ENCODE data around the gene CDH13. TPM values are rescaled to one million over a fixed set of nuclear protein-coding genes. Genes with fewer than 3 reads are reported as not detected.

CDH13 gene
- total RNA-seq, 1 experiment from 2014 or later = 0.56 TPM

GRCh38 chr16:83630979-83631378, 1004.2 kb downstream of the CDH13 start:
- H4K20me1 ChIP-seq (ENCODE audit: insufficient read depth, low read depth, low read length) = no peaks in the 10 kb centered on the region
- DNase-seq = no peak
- no peaks in the 10 kb centered on the region for H3K9me3 ChIP-seq (ENCODE audit: low read length)
- H3K4me1 ChIP-seq (ENCODE audit: low read length) = no peaks in the 10 kb centered on the region
- no peak overlapping the region for H2AFZ ChIP-seq (ENCODE audit: low read length)
- no peak overlapping the region for H3K9ac ChIP-seq (ENCODE audit: low read length)
- H3K27ac ChIP-seq (ENCODE audit: low read length) = no peak overlapping the region
- H3K79me2 ChIP-seq (ENCODE audit: low read length) = no peaks in the 10 kb centered on the region
- H3K4me2 ChIP-seq (ENCODE audit: low read depth, low read length, poor library complexity, severe bottlenecking) = no peak overlapping the region
- no peak overlapping the region for H3K4me3 ChIP-seq (ENCODE audit: low read length)
- no peaks in the 10 kb centered on the region for H3K36me3 ChIP-seq (ENCODE audit: insufficient read depth, low read length)
- H3K9me2 ChIP-seq (replicated peaks; ENCODE audit: insufficient read depth, low read length) = no peaks in the 10 kb centered on the region
- no peaks in the 10 kb centered on the region for H3K27me3 ChIP-seq (ENCODE audit: low read length)

GRCh38 chr16:83633286-83633685, 1006.5 kb downstream of the CDH13 start:
- no peak overlapping the region for H2AFZ ChIP-seq (ENCODE audit: low read length)
- no peaks in the 10 kb centered on the region for H3K4me1 ChIP-seq (ENCODE audit: low read length)
- no peak overlapping the region for H3K4me3 ChIP-seq (ENCODE audit: low read length)
- no peak overlapping the region for H3K27ac ChIP-seq (ENCODE audit: low read length)
- DNase-seq = no peak
- H3K9me2 ChIP-seq (replicated peaks; ENCODE audit: insufficient read depth, low read length) = no peaks in the 10 kb centered on the region
- H3K9me3 ChIP-seq (ENCODE audit: low read length) = no peaks in the 10 kb centered on the region
- no peak overlapping the region for H3K4me2 ChIP-seq (ENCODE audit: low read depth, low read length, poor library complexity, severe bottlenecking)
- no peaks in the 10 kb centered on the region for H3K36me3 ChIP-seq (ENCODE audit: insufficient read depth, low read length)
- H4K20me1 ChIP-seq (ENCODE audit: insufficient read depth, low read depth, low read length) = no peaks in the 10 kb centered on the region
- no peaks in the 10 kb centered on the region for H3K79me2 ChIP-seq (ENCODE audit: low read length)
- H3K27me3 ChIP-seq (ENCODE audit: low read length) = no peaks in the 10 kb centered on the region
- H3K9ac ChIP-seq (ENCODE audit: low read length) = no peak overlapping the region

GRCh38 chr16:83648347-83648746, 1021.6 kb downstream of the CDH13 start:
- H3K9me2 ChIP-seq (replicated peaks; ENCODE audit: insufficient read depth, low read length) = no peaks in the 10 kb centered on the region
- H3K27ac ChIP-seq (ENCODE audit: low read length) = no peak overlapping the region
- H2AFZ ChIP-seq (ENCODE audit: low read length) = no peak overlapping the region
- no peak overlapping the region for H3K4me2 ChIP-seq (ENCODE audit: low read depth, low read length, poor library complexity, severe bottlenecking)
- H3K4me3 ChIP-seq (ENCODE audit: low read length) = no peak overlapping the region
- no peak overlapping the region for H3K9ac ChIP-seq (ENCODE audit: low read length)
- H3K36me3 ChIP-seq (ENCODE audit: insufficient read depth, low read length) = no peaks in the 10 kb centered on the region
- no peaks in the 10 kb centered on the region for H3K4me1 ChIP-seq (ENCODE audit: low read length)
- DNase-seq = no peak
- no peaks in the 10 kb centered on the region for H3K79me2 ChIP-seq (ENCODE audit: low read length)
- no peaks in the 10 kb centered on the region for H4K20me1 ChIP-seq (ENCODE audit: insufficient read depth, low read depth, low read length)
- no peaks in the 10 kb centered on the region for H3K9me3 ChIP-seq (ENCODE audit: low read length)
- no peaks in the 10 kb centered on the region for H3K27me3 ChIP-seq (ENCODE audit: low read length)

- no peak overlapping the region for H3K27ac ChIP-seq (ENCODE audit: low read length)
- H3K4me1 ChIP-seq (ENCODE audit: low read length) = no peaks in the 10 kb centered on the region
- no peaks in the 10 kb centered on the region for H3K9me2 ChIP-seq (replicated peaks; ENCODE audit: insufficient read depth, low read length)
- no peak for DNase-seq
- H3K4me2 ChIP-seq (ENCODE audit: low read depth, low read length, poor library complexity, severe bottlenecking) = no peak overlapping the region
- H3K9ac ChIP-seq (ENCODE audit: low read length) = no peak overlapping the region
- H3K4me3 ChIP-seq (ENCODE audit: low read length) = no peak overlapping the region
- no peaks in the 10 kb centered on the region for H3K27me3 ChIP-seq (ENCODE audit: low read length)
- no peak overlapping the region for H2AFZ ChIP-seq (ENCODE audit: low read length)
- H3K9me3 ChIP-seq (ENCODE audit: low read length) = no peaks in the 10 kb centered on the region
- H4K20me1 ChIP-seq (ENCODE audit: insufficient read depth, low read depth, low read length) = no peaks in the 10 kb centered on the region
- H3K36me3 ChIP-seq (ENCODE audit: insufficient read depth, low read length) = no peaks in the 10 kb centered on the region
- H3K79me2 ChIP-seq (ENCODE audit: low read length) = no peaks in the 10 kb centered on the region
Measured at GRCh38 chr16:83651871-83652270, 1025.1 kb downstream of the CDH13 start.

- Histone ChIP-seq H2AFZ (ENCODE audit: low read length) (no peak overlapping the region), H3K4me1 (ENCODE audit: low read length) (no peaks in the 10 kb centered on the region), H3K27ac (ENCODE audit: low read length) (no peak overlapping the region), H3K9ac (ENCODE audit: low read length) (no peak overlapping the region), H3K36me3 (ENCODE audit: insufficient read depth, low read length) (no peaks in the 10 kb centered on the region), H3K4me3 (ENCODE audit: low read length) (no peak overlapping the region), H3K9me2 (replicated peaks; ENCODE audit: insufficient read depth, low read length) (no peaks in the 10 kb centered on the region), H3K9me3 (ENCODE audit: low read length) (no peaks in the 10 kb centered on the region), H3K27me3 (ENCODE audit: low read length) (no peaks in the 10 kb centered on the region), H3K79me2 (ENCODE audit: low read length) (no peaks in the 10 kb centered on the region), H3K4me2 (ENCODE audit: low read depth, low read length, poor library complexity, severe bottlenecking) (no peak overlapping the region), H4K20me1 (ENCODE audit: insufficient read depth, low read depth, low read length) (no peaks in the 10 kb centered on the region)
- no peak for DNase-seq
Measured at GRCh38 chr16:83652943-83653342, 1026.2 kb downstream of the CDH13 start.

- H3K36me3 ChIP-seq (ENCODE audit: insufficient read depth, low read length) = no peaks in the 10 kb centered on the region
- H3K9me3 ChIP-seq (ENCODE audit: low read length) = no peaks in the 10 kb centered on the region
- H3K4me1 ChIP-seq (ENCODE audit: low read length) = no peaks in the 10 kb centered on the region
- H3K4me3 ChIP-seq (ENCODE audit: low read length) = no peak overlapping the region
- H4K20me1 ChIP-seq (ENCODE audit: insufficient read depth, low read depth, low read length) = no peaks in the 10 kb centered on the region
- no peaks in the 10 kb centered on the region for H3K27me3 ChIP-seq (ENCODE audit: low read length)
- H3K4me2 ChIP-seq (ENCODE audit: low read depth, low read length, poor library complexity, severe bottlenecking) = no peak overlapping the region
- no peak overlapping the region for H3K27ac ChIP-seq (ENCODE audit: low read length)
- no peaks in the 10 kb centered on the region for H3K79me2 ChIP-seq (ENCODE audit: low read length)
- DNase-seq = no peak
- H3K9ac ChIP-seq (ENCODE audit: low read length) = no peak overlapping the region
- H3K9me2 ChIP-seq (replicated peaks; ENCODE audit: insufficient read depth, low read length) = no peaks in the 10 kb centered on the region
- no peak overlapping the region for H2AFZ ChIP-seq (ENCODE audit: low read length)
Measured at GRCh38 chr16:83653785-83654184, 1027.0 kb downstream of the CDH13 start.

- Histone ChIP-seq H3K4me3 (ENCODE audit: low read length) (no peak overlapping the region), H3K27ac (ENCODE audit: low read length) (no peak overlapping the region), H3K9me3 (ENCODE audit: low read length) (no peaks in the 10 kb centered on the region), H3K36me3 (ENCODE audit: insufficient read depth, low read length) (no peaks in the 10 kb centered on the region), H3K27me3 (ENCODE audit: low read length) (no peaks in the 10 kb centered on the region), H3K79me2 (ENCODE audit: low read length) (no peaks in the 10 kb centered on the region), H3K9ac (ENCODE audit: low read length) (no peak overlapping the region), H2AFZ (ENCODE audit: low read length) (no peak overlapping the region), H4K20me1 (ENCODE audit: insufficient read depth, low read depth, low read length) (no peaks in the 10 kb centered on the region), H3K9me2 (replicated peaks; ENCODE audit: insufficient read depth, low read length) (no peaks in the 10 kb centered on the region), H3K4me1 (ENCODE audit: low read length) (no peaks in the 10 kb centered on the region), H3K4me2 (ENCODE audit: low read depth, low read length, poor library complexity, severe bottlenecking) (no peak overlapping the region)
- DNase-seq = no peak
Measured at GRCh38 chr16:83660282-83660681, 1033.5 kb downstream of the CDH13 start.

- DNase-seq = no peak
- Histone ChIP-seq H3K79me2 (ENCODE audit: low read length) (no peaks in the 10 kb centered on the region), H3K4me3 (ENCODE audit: low read length) (no peak overlapping the region), H3K9me2 (replicated peaks; ENCODE audit: insufficient read depth, low read length) (no peaks in the 10 kb centered on the region), H3K4me2 (ENCODE audit: low read depth, low read length, poor library complexity, severe bottlenecking) (no peak overlapping the region), H2AFZ (ENCODE audit: low read length) (no peak overlapping the region), H3K9me3 (ENCODE audit: low read length) (no peaks in the 10 kb centered on the region), H4K20me1 (ENCODE audit: insufficient read depth, low read depth, low read length) (no peaks in the 10 kb centered on the region), H3K27me3 (ENCODE audit: low read length) (no peaks in the 10 kb centered on the region), H3K9ac (ENCODE audit: low read length) (no peak overlapping the region), H3K4me1 (ENCODE audit: low read length) (no peaks in the 10 kb centered on the region), H3K36me3 (ENCODE audit: insufficient read depth, low read length) (no peaks in the 10 kb centered on the region), H3K27ac (ENCODE audit: low read length) (no peak overlapping the region)
Measured at GRCh38 chr16:83661656-83662055, 1034.9 kb downstream of the CDH13 start.

- Histone ChIP-seq H3K4me2 (ENCODE audit: low read depth, low read length, poor library complexity, severe bottlenecking) (no peak overlapping the region), H2AFZ (ENCODE audit: low read length) (no peak overlapping the region), H3K9me2 (replicated peaks; ENCODE audit: insufficient read depth, low read length) (no peaks in the 10 kb centered on the region), H3K79me2 (ENCODE audit: low read length) (no peaks in the 10 kb centered on the region), H3K4me1 (ENCODE audit: low read length) (peaks cover 8% of the 10 kb centered on the region), H3K9me3 (ENCODE audit: low read length) (no peaks in the 10 kb centered on the region), H3K27me3 (ENCODE audit: low read length) (no peaks in the 10 kb centered on the region), H4K20me1 (ENCODE audit: insufficient read depth, low read depth, low read length) (no peaks in the 10 kb centered on the region), H3K27ac (ENCODE audit: low read length) (no peak overlapping the region), H3K9ac (ENCODE audit: low read length) (no peak overlapping the region), H3K36me3 (ENCODE audit: insufficient read depth, low read length) (no peaks in the 10 kb centered on the region), H3K4me3 (ENCODE audit: low read length) (no peak overlapping the region)
- DNase-seq = no peak
Measured at GRCh38 chr16:83666449-83666848, 1039.7 kb downstream of the CDH13 start.
